Uterus (tissue), 4 donors: ENCODE data around the gene PPFIBP2. TPM values are rescaled to one million over a fixed set of nuclear protein-coding genes. Genes with fewer than 3 reads are reported as not detected.

Experiments used
- DNase-seq, 2 donors: peaks; one replicate each; pipeline ENCODE4 v3.0.0-alpha.2; 2019 to 2020
- H3K27ac ChIP-seq, 2 donors: fragments of 200-600 bp; sonication (generic); 1 replicate in 1 of 2; 2 replicates in 1 of 2; pipeline ENCODE4 v1.5.1; 2016 to 2018
- H3K27me3 ChIP-seq, 2 donors: fragments of 200-600 bp; sonication (generic); one replicate each; pipeline ENCODE4 v1.5.1; 2018 to 2019; ENCODE audit warnings: control low read depth in 1 of 2
- H3K36me3 ChIP-seq, 2 donors: fragments of 200-600 bp; sonication (generic); one replicate each; pipeline ENCODE4 v1.5.1; 2019; ENCODE audit warnings: control low read depth in 1 of 2
- H3K4me1 ChIP-seq, 2 donors: fragments of 200-600 bp; sonication (generic); one replicate each; pipeline ENCODE4 v1.5.1; 2018 to 2019; ENCODE audit warnings: control low read depth in 1 of 2
- H3K4me3 ChIP-seq, 2 donors: fragments of 200-600 bp; sonication (generic); 1 replicate in 1 of 2; 2 replicates in 1 of 2; pipeline ENCODE4 v1.5.1; 2018 to 2019; ENCODE audit warnings: mild to moderate bottlenecking in 1 of 2
- H3K9me3 ChIP-seq, 2 donors: fragments of 200-600 bp; sonication (generic); one replicate each; pipeline ENCODE4 v1.5.1; 2019; ENCODE audit warnings: control low read depth in 1 of 2
- POLR2A ChIP-seq, 2 donors: fragments of 450-650 bp; IDR thresholded peaks; one replicate each; pipeline ENCODE4 v1.6.1; 2016; ENCODE audit warnings: antibody characterized with exemption in 2 of 2, mild to moderate bottlenecking in 1 of 2, moderate library complexity in 1 of 2
- intact Hi-C: fragments of 100-400 bp; cut with DNase I; formaldehyde crosslinking; loops from one replicate; pipeline ENCODE4 v1.15.1; 2023; ENCODE audit warnings: low total_unique reads
- total RNA-seq, 4 donors: library from RNA; depleted of rRNA in 3 of 4; stranded (reverse); fragments of >200 nt in 3 of 4; gene quantifications; one replicate each; pipeline versions ENCODE4 v1.1.0 to v1.2.4, GENCODE V29; 2014 to 2023
- TF ChIP-seq, protein P1 (sequence below), 4 experiments: fragments of 200-600 bp in 2 of 4; fragments of 450-650 bp in 2 of 4; sonication (generic) in 2 of 4; IDR thresholded peaks; one replicate each; pipeline ENCODE4 v1.5.1; 2016 to 2019; ENCODE audit warnings: antibody characterized with exemption in 4 of 4, mild to moderate bottlenecking in 2 of 4, moderate library complexity in 1 of 4
- donor health status: DM: yes; HTN: yes; CAD: no.

PPFIBP2 gene
- total RNA-seq, 4 donors from 2014 or later: 2.1 to 36.2 (median 15.2) TPM

DNA sequence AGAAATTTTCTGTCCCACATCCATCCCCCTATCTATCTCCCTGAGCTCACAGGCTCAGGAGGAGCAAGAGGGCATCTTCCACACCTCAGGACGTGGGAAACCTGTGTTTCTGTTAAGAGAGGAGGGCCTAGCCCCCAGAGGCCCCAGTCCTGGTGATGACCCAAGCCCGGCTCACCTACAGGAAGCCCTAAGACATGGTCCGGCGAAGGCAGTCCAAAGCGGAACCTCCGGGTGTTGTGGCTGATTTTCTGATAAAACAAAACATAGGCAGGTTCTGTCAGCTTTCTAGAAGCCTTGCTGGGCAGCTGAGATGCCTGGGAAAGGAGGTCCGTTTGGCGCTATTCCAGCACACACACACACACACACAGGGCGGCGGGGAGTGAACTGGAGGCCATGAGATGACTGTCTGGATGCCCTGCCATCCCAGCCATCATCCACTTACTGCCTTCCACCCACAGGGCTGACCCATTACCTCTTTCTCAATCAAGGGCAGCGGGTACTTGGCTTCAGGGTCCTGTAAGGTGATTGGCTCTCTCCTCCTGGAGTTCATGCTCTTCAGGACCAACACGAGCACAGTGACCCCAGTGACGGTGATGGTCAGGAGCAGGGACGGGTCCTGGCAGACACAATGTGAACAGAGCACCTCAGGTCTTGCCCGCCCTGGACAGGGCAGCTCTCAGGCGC lies 158.6 kb downstream of the PPFIBP2 start:
- no peaks in the 10 kb centered on the region for H3K27me3 ChIP-seq
- intact Hi-C loops: no loop called here
- H3K27ac ChIP-seq: peak overlapping the region; percentile 88 to 89
- no peaks in the 10 kb centered on the region for H3K36me3 ChIP-seq
- no peak for TF ChIP-seq POLR2A (IDR thresholded peaks at IDR 0.05)
- TF ChIP-seq, protein P1, sequence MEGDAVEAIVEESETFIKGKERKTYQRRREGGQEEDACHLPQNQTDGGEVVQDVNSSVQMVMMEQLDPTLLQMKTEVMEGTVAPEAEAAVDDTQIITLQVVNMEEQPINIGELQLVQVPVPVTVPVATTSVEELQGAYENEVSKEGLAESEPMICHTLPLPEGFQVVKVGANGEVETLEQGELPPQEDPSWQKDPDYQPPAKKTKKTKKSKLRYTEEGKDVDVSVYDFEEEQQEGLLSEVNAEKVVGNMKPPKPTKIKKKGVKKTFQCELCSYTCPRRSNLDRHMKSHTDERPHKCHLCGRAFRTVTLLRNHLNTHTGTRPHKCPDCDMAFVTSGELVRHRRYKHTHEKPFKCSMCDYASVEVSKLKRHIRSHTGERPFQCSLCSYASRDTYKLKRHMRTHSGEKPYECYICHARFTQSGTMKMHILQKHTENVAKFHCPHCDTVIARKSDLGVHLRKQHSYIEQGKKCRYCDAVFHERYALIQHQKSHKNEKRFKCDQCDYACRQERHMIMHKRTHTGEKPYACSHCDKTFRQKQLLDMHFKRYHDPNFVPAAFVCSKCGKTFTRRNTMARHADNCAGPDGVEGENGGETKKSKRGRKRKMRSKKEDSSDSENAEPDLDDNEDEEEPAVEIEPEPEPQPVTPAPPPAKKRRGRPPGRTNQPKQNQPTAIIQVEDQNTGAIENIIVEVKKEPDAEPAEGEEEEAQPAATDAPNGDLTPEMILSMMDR (IDR thresholded peaks at IDR 0.05): no peak
- no peaks in the 10 kb centered on the region for H3K4me1 ChIP-seq
- DNase-seq: no peak
- H3K9me3 ChIP-seq: no peaks in the 10 kb centered on the region
- peak overlapping the region in 1 of 2 donors; percentile 50 for H3K4me3 ChIP-seq

DNA sequence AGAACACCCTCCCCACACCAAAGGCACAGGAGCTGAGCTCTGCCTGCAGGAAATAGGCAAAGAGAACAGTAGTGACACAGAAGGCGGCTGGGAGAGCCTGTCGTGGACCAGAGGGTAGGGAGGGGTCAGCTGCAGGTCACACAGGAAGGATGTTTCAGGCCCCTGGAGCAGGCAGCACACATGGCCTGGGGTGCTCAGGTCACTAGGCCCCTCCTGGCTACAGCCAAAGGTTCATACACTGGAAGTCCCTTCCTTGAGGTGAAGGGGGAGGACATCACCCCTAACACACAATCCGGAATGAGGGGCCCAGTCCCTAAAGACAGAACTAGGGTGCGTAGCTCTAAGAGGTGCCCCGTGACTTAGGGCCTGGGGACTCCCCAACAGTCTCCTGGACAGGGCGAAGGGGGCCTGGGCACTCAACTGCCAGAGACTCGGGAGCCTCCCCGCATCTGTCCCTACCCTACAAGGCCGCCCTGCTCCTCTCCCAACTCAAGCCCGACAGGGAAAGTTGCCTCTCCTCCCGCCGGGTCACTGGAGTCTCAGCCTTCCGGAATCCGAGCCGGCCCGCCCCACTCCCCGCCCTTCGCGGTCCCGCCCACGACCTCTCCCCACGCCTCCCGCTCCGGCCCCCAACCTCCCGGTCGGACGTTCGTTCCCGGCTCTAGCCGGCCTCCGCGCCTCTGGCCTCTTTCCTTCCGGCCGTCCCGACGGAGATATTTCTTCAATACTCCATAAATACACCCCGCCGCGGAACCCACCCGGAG lies 159.3 kb downstream of the PPFIBP2 start, which contains the start of gene CYB5R2:
CYB5R2 (minus strand) TSS at position 541 of the 764 bp plus-strand sequence. CDS start 675 bp downstream, outside the sequence.
- Histone ChIP-seq H3K4me3 (peak within 1 kb of the TSS; percentile 50 to 62), H3K4me1 (peaks cover 1 to 2% of the 10 kb centered on the region in 2 donors), H3K27ac (peak within 1 kb of the TSS; percentile 88 to 89), H3K9me3 (no peaks in the 10 kb centered on the region), H3K27me3 (no peaks in the 10 kb centered on the region), H3K36me3 (no peaks in the 10 kb centered on the region)
- DNase-seq: peak; percentile 84 to 88
- intact Hi-C loops: no loop called here
- peak; percentile 43 to 61 for TF ChIP-seq POLR2A (IDR thresholded peaks at IDR 0.05)
- TF ChIP-seq, protein P1 (IDR thresholded peaks at IDR 0.05): no peak

DNA sequence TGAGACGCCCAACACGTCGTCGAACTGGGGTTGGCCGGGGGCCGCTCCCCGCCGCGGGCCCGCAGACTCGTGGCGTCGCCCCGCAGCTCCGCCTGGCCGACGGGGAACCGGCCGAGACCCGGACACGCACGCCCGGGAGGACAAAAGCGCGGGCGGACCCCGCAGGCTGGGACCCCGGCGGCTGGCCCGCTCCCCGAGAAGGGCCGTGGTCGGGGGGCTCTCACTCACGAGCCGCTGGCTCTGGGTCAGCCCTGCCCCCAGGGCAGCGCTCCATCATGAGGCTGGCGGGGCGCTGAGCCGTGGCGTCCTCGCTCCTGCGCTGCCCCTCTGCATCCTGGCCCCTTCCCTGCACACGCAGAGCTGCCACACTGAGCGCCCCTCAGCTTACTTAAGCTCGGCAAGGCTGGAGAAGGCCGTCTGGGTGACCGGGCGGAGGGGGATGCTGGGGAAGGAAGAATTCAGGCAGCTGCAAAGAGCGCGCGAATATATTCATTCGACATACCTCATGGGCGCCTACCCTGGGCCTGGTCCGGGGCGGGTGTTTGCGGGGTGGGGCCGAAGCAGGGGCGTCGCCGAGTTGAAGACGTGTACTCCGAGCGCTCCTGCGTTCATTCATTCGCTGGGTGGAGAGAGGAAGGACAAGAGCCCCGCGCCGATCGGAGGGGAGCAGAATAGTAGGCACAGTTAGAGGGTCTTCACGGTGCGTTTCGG lies 160.1 kb downstream of the PPFIBP2 start:
- intact Hi-C loops: no loop called here
- Histone ChIP-seq H3K27me3 (no peaks in the 10 kb centered on the region), H3K4me1 (peaks cover 4 to 10% of the 10 kb centered on the region in 2 donors), H3K4me3 (peak overlapping the region; percentile 50 to 62), H3K9me3 (no peaks in the 10 kb centered on the region), H3K36me3 (no peaks in the 10 kb centered on the region), H3K27ac (peak overlapping the region; percentile 88 to 89)
- no peak for TF ChIP-seq POLR2A (IDR thresholded peaks at IDR 0.05)
- TF ChIP-seq, protein P1 (IDR thresholded peaks at IDR 0.05): no peak
- peak; percentile 62 to 70 for DNase-seq

DNA sequence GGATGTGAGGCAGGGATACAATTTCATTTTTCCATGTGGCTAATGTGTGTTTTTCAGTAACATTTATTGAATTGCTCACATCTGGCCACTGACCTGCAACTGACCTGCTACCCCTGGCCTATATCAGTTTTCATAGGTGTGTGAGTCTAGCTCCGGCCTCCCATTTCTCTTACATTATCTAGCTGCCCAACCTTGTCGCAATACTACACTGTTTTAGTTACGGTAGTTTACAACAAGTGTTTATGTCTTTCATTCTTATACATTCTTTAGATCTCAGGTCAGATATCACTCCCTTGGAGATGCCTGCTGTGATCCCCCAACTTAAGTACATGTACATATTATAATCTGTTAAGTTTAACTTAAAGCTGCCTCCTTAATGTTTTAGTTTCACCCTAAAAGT lies 161.8 kb downstream of the PPFIBP2 start:
- peak overlapping the region; percentile 74 to 91 for H3K27ac ChIP-seq
- H3K9me3 ChIP-seq: no peaks in the 10 kb centered on the region
- intact Hi-C loops: no loop called here
- DNase-seq: no peak
- H3K36me3 ChIP-seq: no peaks in the 10 kb centered on the region
- no peak overlapping the region for H3K4me3 ChIP-seq
- TF ChIP-seq POLR2A (IDR thresholded peaks at IDR 0.05): no peak
- TF ChIP-seq, protein P1 (IDR thresholded peaks at IDR 0.05): no peak
- H3K27me3 ChIP-seq: no peaks in the 10 kb centered on the region
- H3K4me1 ChIP-seq: peaks cover 4 to 12% of the 10 kb centered on the region in 2 donors
